ENCODE results near the gene ADCY7.
"Not testable (repeated sequence)": the region's sequence is repeated elsewhere in the genome, so short reads cannot be mapped to it uniquely, and the experiment has no call there.

Gene ADCY7

GRCh38 chr16:50266337-50267091 lies at the start of gene ADCY7:
Gene ADCY7 (plus strand): TSS chr16:50266551. CDS start chr16:50288180, 21,629 bp downstream.
- DNase-seq (ENCODE audit: low read depth) = peak; percentile 41

- DNase-seq (ENCODE audit: low read depth) = no peak
Observed at GRCh38 chr16:50219402-50219975, 46.9 kb upstream of the ADCY7 start.

GRCh38 chr16:50224286-50224685 lies 42.1 kb upstream of the ADCY7 start:
- no peak for DNase-seq (ENCODE audit: low read depth)

- no peak for DNase-seq (ENCODE audit: low read depth)
Observed at GRCh38 chr16:50227120-50227519, 39.2 kb upstream of the ADCY7 start.

- no peak for DNase-seq (ENCODE audit: low read depth)
Observed at GRCh38 chr16:50227665-50228064, 38.7 kb upstream of the ADCY7 start.

GRCh38 chr16:50228364-50228868 lies 37.9 kb upstream of the ADCY7 start:
- no peak for DNase-seq (ENCODE audit: low read depth)

- DNase-seq (ENCODE audit: low read depth) = no peak
Observed at GRCh38 chr16:50229149-50229726, 37.1 kb upstream of the ADCY7 start.

- peak; percentile 28 for DNase-seq (ENCODE audit: low read depth)
Observed at GRCh38 chr16:50234771-50235556, 31.4 kb upstream of the ADCY7 start.

GRCh38 chr16:50235581-50235980 lies 30.8 kb upstream of the ADCY7 start:
- DNase-seq (ENCODE audit: low read depth) = no peak

GRCh38 chr16:50238314-50238713 lies 28.0 kb upstream of the ADCY7 start:
- DNase-seq (ENCODE audit: low read depth) = no peak

GRCh38 chr16:50238868-50239301 lies 27.5 kb upstream of the ADCY7 start:
- no peak for DNase-seq (ENCODE audit: low read depth)

- DNase-seq (ENCODE audit: low read depth) = not testable (repeated sequence)
Observed at GRCh38 chr16:50243024-50243423, 23.3 kb upstream of the ADCY7 start.

GRCh38 chr16:50244140-50244503 lies 22.2 kb upstream of the ADCY7 start:
- no peak for DNase-seq (ENCODE audit: low read depth)

GRCh38 chr16:50244504-50245416 lies 21.6 kb upstream of the ADCY7 start:
- no peak for DNase-seq (ENCODE audit: low read depth)

GRCh38 chr16:50245417-50246298 lies 20.7 kb upstream of the ADCY7 start:
- no peak for DNase-seq (ENCODE audit: low read depth)

GRCh38 chr16:50246299-50247122 lies 19.8 kb upstream of the ADCY7 start:
- DNase-seq (ENCODE audit: low read depth) = no peak

- no peak for DNase-seq (ENCODE audit: low read depth)
Observed at GRCh38 chr16:50247123-50247905, 19.0 kb upstream of the ADCY7 start.

- no peak for DNase-seq (ENCODE audit: low read depth)
Observed at GRCh38 chr16:50247906-50248608, 18.3 kb upstream of the ADCY7 start.

Data from non-pigmented ciliary epithelial cell (primary cell).